ENCODE data around the gene ADAMTSL1. TPM values are rescaled to one million over a fixed set of nuclear protein-coding genes. Genes with fewer than 3 reads are reported as not detected.
A peak's percentile ranks its signal among the peaks of the same experiment; 100 is the strongest.

The ADAMTSL1 gene
- total RNA-seq, 4 donors from 2014 or later = 21.3 to 138 (median 125) TPM

- Histone ChIP-seq H3K27me3 (no peaks in the 10 kb centered on the region), H3K4me1 (no peaks in the 10 kb centered on the region), H3K27ac (no peak overlapping the region), H3K9me3 (no peaks in the 10 kb centered on the region), H3K36me3 (no peaks in the 10 kb centered on the region), H3K4me3 (no peak overlapping the region)
- no peak for ATAC-seq
- WGBS, 2 donors (ENCODE audit: low coverage in 1 of 2) = 80 to 81% methylated on average over 4 to 7 of the region's 7 CpGs
- TF ChIP-seq EP300 (IDR thresholded peaks at IDR 0.05) (no peak), POLR2AphosphoS5 (IDR thresholded peaks at IDR 0.05) (no peak), POLR2A (IDR thresholded peaks at IDR 0.05) (no peak)
- TF ChIP-seq, protein P1, sequence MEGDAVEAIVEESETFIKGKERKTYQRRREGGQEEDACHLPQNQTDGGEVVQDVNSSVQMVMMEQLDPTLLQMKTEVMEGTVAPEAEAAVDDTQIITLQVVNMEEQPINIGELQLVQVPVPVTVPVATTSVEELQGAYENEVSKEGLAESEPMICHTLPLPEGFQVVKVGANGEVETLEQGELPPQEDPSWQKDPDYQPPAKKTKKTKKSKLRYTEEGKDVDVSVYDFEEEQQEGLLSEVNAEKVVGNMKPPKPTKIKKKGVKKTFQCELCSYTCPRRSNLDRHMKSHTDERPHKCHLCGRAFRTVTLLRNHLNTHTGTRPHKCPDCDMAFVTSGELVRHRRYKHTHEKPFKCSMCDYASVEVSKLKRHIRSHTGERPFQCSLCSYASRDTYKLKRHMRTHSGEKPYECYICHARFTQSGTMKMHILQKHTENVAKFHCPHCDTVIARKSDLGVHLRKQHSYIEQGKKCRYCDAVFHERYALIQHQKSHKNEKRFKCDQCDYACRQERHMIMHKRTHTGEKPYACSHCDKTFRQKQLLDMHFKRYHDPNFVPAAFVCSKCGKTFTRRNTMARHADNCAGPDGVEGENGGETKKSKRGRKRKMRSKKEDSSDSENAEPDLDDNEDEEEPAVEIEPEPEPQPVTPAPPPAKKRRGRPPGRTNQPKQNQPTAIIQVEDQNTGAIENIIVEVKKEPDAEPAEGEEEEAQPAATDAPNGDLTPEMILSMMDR (IDR thresholded peaks at IDR 0.05) = no peak
Measured at GRCh38 chr9:18942801-18943200, 468.8 kb downstream of the ADAMTSL1 start.

DNA sequence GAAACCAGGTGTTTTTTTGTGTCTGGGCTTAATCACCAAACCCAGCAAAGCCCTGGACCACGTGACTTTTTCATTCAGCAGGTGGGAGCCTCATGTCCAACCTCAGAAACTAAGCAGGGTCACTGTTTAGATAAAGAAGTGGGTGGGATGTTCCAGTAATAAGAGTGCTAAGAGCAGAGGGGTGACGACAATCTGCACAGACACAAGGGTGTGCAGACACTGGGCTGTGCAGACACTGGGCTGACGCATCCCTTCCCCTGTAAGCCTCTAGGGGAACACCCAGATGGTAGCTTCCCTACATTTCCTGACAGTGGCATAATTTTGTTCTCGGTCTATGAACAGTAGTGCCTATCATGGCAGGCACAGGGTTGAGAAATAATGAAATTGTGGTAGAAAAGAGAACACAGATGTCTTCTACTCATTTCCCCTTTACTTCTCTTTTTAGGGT is 474.0 kb downstream of the ADAMTSL1 start:
- 83% methylated on average over 3 of the region's 4 CpGs; no CpG with 5 or more reads in 1 of the 2 donors for WGBS, 2 donors (ENCODE audit: low coverage in 1 of 2)
- Histone ChIP-seq H3K4me1 (no peaks in the 10 kb centered on the region), H3K27ac (no peak overlapping the region), H3K36me3 (no peaks in the 10 kb centered on the region), H3K9me3 (no peaks in the 10 kb centered on the region), H3K4me3 (no peak overlapping the region), H3K27me3 (no peaks in the 10 kb centered on the region)
- ATAC-seq = peak; percentile 76
- TF ChIP-seq POLR2A (IDR thresholded peaks at IDR 0.05) = no peak
- TF ChIP-seq, protein P1 (IDR thresholded peaks at IDR 0.05) = no peak
- TF ChIP-seq EP300 (IDR thresholded peaks at IDR 0.05) = no peak
- no peak for TF ChIP-seq POLR2AphosphoS5 (IDR thresholded peaks at IDR 0.05)

DNA sequence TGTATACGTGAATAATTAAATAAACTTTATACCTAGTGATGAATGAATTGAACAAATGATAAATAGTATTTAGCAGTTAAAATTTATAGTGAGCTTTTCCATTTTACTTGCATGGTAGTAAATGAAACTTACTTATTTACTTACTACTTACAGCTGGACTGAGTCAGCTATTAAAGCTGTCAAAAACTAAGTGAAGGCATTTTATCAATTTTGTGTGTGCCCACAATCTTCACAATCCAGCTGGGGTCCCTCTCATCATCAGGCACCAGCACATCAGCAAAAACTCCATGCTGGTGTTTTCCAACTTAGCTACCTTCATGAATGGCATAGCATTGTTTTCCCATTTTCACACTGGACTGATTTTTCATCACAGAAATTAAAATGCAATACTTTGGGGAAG is 478.0 kb downstream of the ADAMTSL1 start:
- no peak for ATAC-seq
- Histone ChIP-seq H3K27me3 (no peaks in the 10 kb centered on the region), H3K27ac (no peak overlapping the region), H3K4me1 (no peaks in the 10 kb centered on the region), H3K4me3 (no peak overlapping the region), H3K9me3 (no peaks in the 10 kb centered on the region), H3K36me3 (no peaks in the 10 kb centered on the region)
- TF ChIP-seq EP300 (IDR thresholded peaks at IDR 0.05) (no peak), POLR2A (IDR thresholded peaks at IDR 0.05) (no peak)
- TF ChIP-seq, protein P1 (IDR thresholded peaks at IDR 0.05) = no peak
- WGBS, 2 donors (ENCODE audit: low coverage in 1 of 2) = 38 to 77% methylated on average over 1 of the region's 1 CpG

GRCh38 chr9:18955626-18956025 is 481.7 kb downstream of the ADAMTSL1 start:
- WGBS, 2 donors (ENCODE audit: low coverage in 1 of 2) = 98 to 100% methylated on average over 1 to 2 of the region's 2 CpGs
- no peaks in the 10 kb centered on the region for H3K4me1 ChIP-seq
- TF ChIP-seq, protein P1 (IDR thresholded peaks at IDR 0.05) = no peak
- TF ChIP-seq POLR2A (IDR thresholded peaks at IDR 0.05) = no peak
- TF ChIP-seq EP300 (IDR thresholded peaks at IDR 0.05) = no peak
- no peak for ATAC-seq
- H3K36me3 ChIP-seq = no peaks in the 10 kb centered on the region
- H3K27me3 ChIP-seq = no peaks in the 10 kb centered on the region
- H3K27ac ChIP-seq = no peak overlapping the region
- H3K9me3 ChIP-seq = no peaks in the 10 kb centered on the region
- no peak overlapping the region for H3K4me3 ChIP-seq

Small RNA genes lying within 50 kb of the gene (small RNA-seq; reads per million reads assigned to genes)
- 0 reads per million in 4 donors for gene MIR3152
